Measurements from ENCODE around the gene LYPLA2.

- TF ChIP-seq POLR2AphosphoS5 (IDR thresholded peaks at IDR 0.05; ENCODE audit: insufficient read depth, low read depth, low read length): no peak
- TF ChIP-seq CTCF (IDR thresholded peaks at IDR 0.05; ENCODE audit: extremely low read depth in 1 of 2, insufficient read depth in 1 of 2, low read depth in 1 of 2, low read length in 2 of 2): no peak
- no peak for TF ChIP-seq POLR2A (IDR thresholded peaks at IDR 0.05; ENCODE audit: low read depth, low read length)
- no peak for TF ChIP-seq EZH2 (IDR thresholded peaks at IDR 0.05; ENCODE audit: borderline replicate concordance, low read depth, low read length, severe bottlenecking)
Observed at GRCh38 chr1:23741609-23742008, 49.3 kb upstream of the LYPLA2 start.
